ENCODE data around the gene TECPR2.
"Not testable (repeated sequence)": the region's sequence is repeated elsewhere in the genome, so short reads cannot be mapped to it uniquely, and the experiment has no call there.

TECPR2 gene

DNA sequence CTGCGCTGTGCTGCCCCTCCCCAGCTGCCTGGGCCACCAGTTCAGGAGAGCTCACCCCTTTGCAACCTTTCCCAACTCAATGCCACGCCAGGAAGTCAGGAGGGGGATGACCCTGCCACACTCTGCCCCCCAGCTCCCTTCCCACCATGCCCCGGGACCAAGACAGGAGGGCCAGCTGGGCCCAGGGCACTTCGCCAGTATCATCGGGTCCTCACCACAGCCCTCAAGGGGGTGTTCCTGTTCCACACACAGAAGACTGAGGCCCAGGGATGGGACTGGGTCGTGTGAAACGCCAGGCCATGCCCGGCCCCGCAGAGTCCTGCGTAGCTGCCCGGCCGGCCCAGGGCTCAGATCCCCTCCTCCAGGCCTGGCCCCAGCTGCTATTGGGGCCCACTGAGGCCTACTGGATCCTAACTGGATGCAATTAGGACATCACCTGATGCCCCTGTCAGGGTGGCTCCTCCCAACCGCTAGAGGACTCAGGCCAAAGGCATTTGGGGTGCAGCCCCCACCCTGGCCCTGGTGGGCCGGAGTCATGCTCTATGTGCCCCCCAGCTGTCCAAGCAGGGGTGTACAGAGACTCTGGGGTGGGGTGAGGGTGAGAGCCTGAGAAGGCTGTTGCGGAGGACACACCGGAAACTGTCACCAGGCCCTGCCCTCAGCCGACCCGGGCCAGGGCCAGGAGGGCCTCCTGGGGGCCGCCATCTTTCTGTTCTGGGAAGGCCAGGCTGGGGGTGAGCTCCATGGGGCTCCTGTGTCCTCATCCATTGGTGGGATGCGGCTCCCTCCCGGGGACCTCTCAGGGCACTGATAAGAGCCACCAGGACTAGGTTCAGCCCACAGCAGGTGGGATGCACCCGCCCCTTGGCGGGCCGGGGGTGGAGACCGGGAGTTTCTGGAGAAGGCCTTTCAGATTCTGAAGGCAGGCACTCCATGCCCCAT is 176.1 kb downstream of the TECPR2 start:
- no peak for DNase-seq

GRCh38 chr14:102539544-102540314 is 177.0 kb downstream of the TECPR2 start:
- DNase-seq = no peak

DNA sequence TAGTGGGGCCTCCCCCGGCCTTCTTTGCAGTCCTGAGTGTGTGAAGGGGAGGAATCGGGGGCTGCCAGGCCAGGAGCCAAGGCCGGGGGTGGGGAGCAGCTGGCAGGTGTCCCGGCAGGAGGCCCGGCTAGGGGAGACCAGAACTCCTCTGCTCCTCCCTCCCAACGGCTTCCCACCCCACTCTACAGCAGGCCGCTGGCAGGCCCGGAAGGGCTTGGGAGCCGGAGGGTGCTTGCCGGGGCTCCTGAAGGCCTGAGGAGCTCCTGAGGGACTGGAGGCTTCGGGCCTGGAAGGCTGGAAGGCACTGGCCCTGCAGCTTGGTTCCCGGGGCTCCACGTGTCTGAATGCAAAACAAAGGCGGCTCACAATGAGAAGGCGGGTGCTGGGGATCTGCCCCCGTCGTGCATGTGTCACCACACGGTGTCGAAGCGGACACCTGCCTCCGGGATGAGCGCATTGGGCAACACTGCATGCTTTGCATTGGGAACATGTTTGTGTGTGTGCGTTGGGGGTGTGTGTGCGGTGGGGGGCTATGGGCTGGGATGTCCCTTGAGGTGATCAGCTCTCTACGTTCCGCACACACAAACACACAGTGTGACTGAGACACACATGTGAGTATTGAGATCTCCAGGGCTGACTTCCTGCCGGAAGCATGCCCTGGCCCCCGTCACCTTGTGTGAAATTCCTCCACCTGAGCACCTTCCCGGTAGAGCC is 177.7 kb downstream of the TECPR2 start:
- no peak for DNase-seq

- DNase-seq = not testable (repeated sequence)
These were observed 178.3 kb downstream of the TECPR2 start for GRCh38 chr14:102541029-102541491.

DNA sequence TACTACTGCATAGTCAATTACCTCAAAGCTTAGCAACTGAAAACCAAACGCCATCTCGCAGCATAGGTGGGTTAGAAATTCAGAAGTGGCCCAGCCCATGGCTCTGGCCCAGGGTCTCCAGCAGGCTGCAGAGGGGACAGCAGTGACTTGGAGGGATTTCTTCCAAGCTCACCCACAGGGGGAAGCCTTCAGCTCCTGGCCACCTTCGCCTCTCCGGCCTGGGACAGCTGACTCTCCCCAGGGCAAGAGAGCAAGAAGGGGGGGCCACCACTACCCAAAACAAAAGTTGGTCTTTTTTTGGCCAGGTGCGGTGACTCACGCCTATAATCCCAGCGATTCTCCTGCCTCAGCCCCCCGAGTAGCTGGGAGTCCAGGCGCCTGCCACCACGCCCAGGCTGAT is 179.0 kb downstream of the TECPR2 start:
- no peak for DNase-seq

DNA sequence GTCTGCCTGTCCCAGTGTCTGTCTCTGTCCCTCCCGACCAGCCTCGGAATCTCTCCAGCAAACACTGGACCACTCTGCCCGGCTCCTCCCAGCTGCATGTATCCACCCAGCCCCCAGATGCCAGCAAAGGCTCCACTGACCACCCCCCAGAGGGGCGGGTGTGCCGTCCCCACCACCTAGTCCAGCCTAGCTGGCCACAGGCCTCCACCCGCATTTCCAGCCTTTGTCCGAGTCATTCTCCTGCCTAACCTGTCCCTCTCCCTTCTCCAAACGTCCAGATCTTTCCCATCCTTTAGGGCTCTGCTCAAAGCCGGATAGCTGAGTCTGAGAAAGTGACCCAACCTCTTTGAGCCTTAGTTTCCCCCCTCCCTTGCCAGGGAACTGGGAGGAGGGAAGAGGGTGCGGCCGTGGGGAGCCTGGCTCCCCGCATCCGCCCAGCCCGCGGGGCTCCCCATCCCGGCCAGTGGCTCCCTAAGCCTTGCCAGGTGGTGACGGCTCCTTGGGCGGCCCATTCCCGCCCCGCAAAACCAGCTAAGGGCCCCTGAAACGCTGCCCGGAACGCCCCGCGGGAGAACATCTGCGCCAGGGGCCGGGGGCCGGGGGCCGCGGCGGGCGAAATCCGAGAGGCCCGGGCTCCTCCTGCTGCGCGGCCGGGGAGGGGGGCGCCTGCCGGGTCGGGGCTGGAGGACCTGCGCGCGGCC is 181.5 kb downstream of the TECPR2 start:
- DNase-seq = no peak

- DNase-seq = no peak
These were observed 182.2 kb downstream of the TECPR2 start for GRCh38 chr14:102544747-102545460.

DNA sequence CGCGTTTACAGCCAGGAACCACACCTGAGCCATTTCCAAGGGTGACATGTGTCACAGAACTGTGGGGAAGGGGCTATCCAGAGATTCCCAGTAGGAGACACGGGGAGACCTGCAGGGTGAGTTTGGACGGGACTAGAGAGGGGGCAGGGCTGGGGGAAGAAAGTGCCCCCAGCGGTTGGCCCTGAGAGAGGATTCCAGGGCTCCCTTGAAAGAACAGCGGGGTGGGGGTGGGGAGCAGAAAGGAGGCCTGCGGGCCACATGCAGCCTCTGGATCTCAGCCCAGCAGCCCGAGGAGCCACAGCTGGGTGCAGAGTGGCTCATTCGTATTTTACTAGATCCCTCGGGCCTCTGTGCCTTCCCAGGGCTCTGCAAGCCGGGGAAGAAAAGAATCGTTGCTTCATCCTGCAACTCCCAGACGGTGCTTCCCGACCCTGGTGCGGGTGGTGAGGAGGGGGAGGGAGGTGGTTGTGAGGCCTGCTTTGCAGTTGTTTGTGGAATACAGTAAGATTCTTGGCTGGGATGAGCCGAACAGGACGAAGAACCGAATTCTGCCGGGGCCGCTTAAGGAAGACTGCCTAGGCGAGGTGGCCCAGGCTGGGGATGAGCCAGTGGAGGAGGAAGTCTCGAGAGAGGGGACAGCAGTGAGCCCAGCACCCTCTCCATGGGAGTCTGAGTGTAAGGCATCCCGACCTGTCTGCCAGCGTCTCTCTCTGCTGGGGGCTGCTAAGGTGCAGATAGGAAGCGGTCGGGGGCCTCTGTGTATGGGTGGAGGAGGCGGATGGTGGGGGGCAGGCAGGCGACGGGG is 182.9 kb downstream of the TECPR2 start:
- DNase-seq = no peak

DNA sequence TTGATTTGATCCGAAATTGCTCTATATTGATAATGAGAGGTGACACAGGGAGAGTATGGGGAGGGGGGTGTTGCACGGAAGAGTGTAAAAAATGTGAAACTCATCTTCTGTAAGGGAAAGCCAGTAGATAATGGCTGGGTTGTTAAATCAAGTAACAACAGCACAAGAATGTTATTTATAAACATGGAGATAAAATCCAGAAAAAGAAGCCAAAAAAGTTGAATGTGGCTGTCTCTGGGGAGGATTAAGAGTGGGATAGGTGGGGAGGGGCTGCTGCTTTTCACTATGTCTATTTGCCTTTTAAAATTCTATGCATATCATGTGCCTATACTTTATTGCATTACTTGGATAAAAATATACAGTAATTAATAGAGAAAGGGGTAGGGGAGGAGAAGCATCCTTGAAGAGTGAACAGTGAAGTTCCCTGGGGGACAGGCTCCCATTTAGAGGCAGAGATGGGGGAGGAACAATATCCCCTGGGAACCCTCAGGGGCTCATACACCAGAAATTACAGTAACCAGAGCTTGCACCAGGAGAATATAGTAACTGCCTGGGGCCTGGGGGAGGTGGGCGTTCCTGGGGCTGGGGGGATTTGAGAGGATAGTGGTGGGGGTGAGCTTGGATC is 186.0 kb downstream of the TECPR2 start:
- no peak for DNase-seq

GRCh38 chr14:102550927-102551401 is 188.2 kb downstream of the TECPR2 start:
- not testable (repeated sequence) for DNase-seq
